CD4-positive, alpha-beta T cell treated with Interleukin-15 for 1 hour (primary cell): Measurements from ENCODE around the gene POU6F2.
"Not testable (repeated sequence)": the region's sequence is repeated elsewhere in the genome, so short reads cannot be mapped to it uniquely, and the experiment has no call there.

Experiments
- DNase-seq: peaks from one replicate; pipeline ENCODE4 v3.0.0-alpha.2; 2020

Gene POU6F2

DNA sequence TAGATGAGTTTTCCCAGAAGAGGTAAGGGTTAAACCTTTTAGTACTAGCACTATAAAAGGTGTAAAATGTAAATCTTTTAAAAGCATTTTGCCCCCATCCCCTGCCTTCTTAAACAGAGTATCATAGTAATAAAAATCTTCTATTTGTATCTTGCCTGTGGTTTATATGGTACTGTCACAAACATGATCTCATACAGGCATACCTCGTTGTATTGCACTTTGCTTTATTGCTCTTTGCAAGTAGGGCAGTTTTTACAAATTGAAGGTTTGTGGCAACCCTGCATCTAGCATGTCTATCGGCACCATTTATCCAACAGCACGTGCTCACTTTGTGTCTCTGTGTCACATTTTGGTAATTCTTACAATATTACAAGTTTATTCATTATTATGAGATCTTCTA lies 389.7 kb downstream of the POU6F2 start:
- no peak for DNase-seq

DNA sequence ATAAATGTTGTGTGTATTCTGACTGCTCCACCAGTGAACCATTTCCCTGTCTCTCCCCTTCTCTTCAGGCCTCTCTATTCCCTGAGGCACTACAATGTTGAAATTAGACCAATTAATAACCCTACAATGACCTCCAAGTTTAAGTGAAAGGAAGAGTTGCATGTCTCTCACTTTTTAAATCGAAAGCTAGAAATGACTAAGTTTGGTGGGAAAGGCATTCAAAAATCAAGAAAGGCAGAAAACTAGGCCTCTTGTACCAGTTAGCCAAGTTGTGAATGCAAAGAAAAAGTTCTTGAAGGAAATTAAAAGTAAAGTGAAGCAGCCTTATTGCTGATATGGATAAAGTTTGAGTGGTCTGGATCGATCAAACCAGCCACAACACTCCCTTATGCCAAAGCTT lies 390.2 kb downstream of the POU6F2 start:
- DNase-seq, result no peak

DNA sequence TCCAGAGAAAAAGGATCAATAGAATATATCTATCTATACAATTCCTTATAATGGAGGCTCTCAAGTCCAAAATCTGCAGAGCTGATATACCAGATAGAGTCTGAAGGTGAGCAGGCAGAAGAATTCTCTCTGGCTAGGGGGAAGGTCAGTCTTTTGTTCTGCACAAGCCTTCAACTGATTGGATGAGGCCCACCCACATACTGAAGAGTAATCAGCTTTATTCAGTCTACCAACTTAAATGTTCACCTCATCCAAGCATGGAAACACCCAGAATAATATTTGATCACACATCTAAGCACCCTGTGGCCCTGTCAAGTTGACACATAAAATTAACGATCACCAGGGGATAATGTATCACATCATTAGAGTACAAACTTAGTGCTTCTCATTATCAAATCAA lies 394.7 kb downstream of the POU6F2 start:
- DNase-seq, result no peak

DNA sequence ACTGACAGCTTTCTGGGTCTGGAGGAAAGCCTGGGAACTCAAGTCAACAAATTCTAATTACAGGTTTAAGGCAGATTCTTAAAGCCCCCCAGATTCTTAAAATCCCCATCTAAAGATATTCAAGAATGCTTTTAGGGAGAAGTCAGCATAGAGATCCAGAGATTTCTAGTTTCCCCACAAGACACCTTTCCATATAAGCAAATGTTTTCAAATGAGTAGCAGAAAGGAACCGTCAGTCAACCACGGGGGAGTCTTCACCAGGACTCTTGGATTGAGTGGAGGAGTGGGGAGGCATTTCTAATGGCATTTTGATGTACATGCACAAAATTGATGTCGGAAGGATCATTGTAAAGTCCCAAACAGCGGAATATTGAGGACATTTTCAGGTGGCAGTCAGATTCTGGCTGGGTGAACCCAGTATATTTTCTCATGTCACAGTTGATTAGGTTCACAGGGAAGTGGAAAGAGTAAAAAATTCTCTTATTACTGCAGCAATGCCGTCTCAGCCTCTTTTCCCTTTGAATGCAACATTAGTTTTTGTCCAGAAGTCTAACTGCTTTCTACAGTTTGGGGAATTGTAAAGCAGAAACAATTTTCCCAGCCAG lies 396.8 kb downstream of the POU6F2 start:
- DNase-seq, result no peak

DNA sequence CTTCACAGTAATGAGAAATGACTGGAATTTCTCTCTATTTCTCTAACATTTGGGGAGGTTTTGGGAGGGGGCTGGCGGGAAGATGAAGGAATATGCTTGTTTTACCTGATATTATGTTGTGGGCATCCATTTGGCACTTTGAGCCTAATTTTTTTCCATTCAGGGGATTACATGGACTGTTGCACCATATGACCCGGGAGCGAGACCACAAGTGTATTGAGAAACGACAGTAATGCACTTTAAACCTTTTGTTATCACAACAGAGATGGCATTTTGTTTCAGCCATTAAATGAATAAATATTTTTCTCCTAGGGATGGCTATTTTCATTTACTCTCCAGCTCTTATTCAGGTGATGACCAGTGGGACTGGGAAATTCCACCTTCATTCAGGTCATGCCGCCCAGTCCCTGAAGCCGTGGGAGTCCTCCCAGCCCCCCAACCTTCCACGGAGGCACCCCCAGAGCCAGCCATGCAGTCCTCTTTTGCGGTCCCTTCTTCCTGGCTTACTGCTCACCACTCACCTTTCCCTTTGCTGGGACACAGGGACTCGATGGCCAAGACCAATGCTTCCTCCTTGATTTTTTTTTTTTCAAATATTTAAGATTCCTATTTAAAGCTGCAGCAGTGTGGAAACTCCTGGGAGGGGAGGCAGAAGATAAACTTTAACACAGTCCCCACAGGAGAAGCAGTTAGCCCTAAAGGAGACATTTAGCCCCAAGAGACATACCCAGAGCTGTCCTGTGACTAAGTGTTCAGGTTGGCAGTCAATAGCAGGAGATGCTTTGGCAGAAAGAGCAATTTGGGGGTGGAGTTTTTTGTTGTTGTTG lies 397.6 kb downstream of the POU6F2 start:
- DNase-seq, result no peak

DNA sequence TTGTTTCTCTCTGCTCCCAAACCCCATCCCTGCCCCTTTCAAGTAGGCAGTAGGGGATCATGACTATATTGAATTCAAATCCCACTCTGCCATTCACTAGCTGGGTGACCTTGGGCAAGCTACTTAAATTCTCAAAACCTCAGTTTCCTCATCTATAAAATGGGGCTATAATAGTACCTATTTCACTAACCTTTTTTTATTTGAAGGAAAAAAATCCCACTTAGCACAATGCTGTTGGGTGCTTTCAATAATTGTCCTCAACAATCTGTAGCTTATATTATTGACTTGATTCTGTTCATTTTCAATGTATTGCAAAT lies 398.1 kb downstream of the POU6F2 start:
- DNase-seq, result no peak

DNA sequence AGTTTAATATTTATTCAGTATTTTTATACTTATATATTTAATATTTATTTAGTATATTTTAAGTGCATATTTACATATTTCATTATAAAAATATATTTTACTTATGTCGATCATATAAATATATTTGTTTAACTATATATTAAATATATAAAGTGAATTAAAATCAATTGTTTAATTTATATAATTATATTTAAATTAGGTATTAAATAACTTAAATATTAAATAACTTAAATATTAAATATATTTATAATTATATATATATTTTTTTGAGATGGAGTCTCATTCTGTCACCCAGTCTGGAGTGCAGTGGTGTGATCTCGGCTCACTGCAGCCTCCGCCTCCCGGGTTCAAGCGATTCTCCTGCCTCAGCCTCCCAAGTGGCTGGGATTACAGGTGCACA lies 399.2 kb downstream of the POU6F2 start:
- DNase-seq, result not testable (repeated sequence)

DNA sequence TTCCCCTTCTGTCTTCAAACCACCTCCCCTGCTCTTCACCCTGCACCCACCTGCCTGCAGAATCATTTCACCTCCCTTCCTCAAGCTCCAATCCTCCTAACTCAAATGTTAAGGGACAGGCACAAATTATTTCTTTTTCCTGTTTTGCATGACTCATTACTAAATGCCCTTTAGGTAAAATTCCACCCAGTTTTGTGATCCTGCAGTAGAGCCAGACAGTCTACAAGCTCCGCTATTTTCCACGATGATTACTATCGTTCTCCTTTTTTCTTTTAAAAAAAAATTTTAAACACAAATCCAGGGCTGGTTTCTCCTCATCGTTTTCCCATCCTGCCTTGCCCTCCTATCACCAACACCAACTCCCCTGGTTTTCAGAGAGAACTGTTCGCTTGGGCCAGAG lies 401.7 kb downstream of the POU6F2 start:
- no peak for DNase-seq

DNA sequence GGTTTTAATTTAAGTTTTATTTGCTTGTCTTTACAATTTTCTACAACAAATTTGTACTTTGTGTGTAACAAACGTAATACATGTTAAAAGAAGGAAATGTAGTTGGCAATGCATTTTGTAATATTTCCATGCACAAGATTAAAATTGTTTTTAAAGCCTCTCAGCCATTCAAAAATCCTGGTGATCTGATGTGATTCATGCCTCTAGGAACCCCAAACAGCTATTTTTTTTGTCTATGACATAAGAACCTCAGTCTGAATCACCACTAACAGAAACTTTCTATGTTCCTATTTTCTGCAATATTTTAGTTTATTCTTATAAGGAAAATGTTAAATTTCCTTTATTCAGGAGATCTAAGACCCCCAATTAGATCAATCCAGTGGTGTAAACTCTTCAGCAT lies 405.4 kb downstream of the POU6F2 start:
- DNase-seq, result no peak

DNA sequence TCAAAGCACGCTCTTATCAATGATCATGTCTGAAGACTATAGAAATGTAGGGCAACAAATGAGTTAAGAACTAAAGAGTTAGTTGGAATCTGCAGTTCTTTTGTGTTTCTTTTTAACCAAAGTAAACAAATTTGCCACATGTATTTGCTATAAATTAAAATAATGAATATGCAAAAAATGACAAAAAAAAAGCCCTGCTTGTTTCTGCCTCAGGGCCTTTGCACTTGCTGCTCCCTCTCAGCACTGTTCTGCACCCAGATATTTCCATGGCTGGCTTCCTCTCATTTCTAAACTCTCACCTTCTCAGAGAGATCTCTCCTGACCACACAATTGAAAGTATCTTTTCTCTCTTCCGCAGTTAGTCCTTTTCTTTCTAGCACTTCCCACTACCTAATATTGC lies 406.7 kb downstream of the POU6F2 start:
- no peak for DNase-seq

DNA sequence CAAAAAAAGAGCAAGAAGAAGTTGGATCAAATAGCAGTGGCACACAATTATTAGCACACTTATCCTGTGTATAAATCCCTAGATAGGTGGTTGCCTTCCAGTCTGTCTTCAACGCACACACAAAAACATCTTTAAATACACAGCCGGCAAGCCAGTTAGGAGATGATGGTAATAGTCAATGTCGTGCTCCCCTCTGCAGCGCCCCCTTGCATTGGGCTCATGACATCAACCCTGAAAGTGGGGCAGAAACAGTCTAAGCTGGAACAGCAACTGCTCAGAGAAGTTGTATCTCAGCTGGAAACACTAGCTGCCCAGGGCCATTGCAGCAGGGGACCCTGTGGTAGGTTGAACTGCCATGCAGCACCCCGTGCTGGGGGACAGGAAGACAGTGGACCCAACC lies 409.0 kb downstream of the POU6F2 start:
- no peak for DNase-seq

DNA sequence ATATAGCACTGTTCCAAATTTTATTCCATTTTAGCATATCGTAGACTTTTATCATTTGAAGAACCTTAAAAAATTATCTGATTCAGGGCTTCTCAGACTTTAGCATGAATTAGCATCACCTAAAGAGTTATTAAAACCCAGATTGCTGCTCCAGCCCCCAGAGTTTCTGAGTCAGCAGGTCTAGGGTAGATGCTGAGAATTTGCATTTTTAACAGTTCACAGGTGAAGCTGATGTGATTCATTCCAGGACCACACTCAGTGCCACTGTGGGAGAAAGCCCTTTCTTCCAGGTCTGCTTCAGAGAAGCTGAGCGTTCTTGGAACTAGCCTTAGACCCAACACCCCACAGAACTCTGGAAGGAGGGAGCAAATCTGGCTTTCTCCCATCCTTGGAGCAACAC lies 414.4 kb downstream of the POU6F2 start:
- DNase-seq, result no peak

DNA sequence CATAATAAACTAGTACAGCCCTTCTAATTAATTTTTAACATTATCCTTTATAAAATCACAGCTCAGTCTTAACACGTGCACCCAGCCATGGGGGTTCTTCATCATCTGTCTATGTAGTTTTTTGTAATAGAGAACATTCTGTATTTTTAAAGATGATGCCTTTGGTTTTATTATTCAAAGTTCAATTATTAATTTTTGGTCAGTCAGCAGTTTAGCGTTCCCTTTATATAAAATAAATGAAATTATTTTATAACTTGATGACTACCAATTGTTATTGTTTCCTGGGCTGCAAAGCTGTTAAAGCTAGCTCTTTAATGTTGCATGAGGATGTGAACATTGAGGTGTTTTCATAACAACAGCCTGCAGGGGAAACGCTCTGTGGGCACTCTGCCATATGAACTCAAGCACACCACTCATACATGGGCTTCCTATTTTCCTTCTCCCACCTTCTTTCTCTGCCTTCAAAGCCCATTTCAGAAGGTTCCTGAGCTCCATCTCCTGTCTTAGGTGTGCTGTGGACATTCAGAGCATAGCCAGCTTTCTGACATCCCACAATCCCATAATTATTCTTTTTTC lies 416.5 kb downstream of the POU6F2 start:
- DNase-seq, result no peak

DNA sequence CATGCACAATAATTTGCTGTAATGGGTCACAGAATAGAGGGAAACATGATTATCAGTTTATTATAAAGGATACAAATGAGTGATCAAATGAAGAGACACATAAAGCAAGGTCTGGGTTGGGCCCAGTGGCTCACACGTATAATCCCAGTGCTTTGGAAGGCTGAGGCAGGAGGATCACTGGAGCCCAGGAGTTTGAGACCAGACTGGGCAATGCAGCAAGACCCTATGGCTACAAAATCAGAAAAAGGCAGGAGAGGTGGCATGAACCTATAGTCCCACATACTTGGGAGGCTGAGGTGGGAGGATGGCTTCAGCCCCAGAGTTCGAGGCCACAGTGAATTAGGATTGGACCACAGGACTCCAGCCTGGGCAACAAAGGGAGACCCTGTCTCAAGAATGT lies 421.7 kb downstream of the POU6F2 start:
- DNase-seq, result no peak

DNA sequence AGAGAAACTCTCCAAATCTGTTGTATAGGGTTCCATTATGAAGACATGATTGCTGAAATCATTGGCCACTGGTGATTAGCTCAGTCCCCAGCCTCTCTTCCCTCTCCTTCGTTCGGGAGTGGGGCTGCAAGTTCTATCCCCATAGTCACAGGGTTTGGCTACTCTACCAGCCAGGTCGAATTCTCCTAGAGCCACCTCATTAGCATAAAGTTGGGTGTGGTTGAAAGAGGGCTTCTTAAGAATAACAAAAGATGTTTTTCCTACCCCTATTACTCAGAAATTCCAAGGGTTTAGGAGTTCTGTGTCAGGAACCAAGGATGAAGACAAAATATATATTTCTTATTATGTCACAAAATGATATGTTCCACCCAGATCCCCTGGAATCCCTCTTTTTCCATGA lies 422.3 kb downstream of the POU6F2 start:
- DNase-seq, result no peak

DNA sequence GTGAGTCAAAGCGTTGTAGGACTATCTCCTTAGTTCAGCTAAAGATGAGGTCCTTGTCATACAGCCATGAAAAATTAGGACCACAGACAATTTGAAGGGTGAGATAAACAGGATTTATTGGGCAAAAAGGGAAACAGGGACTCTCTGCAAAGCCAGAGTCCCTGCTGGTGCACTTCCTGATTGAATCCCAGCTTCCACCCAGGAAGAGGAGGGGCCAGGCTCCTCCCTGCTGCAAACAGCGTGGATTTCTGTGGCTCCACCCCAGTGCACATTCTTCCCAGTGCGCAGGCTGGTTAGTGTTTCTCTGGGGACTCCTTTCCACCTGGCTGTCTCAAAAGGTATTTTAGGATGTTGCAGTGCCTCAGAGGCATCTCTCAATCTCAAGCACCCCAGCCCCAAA lies 423.1 kb downstream of the POU6F2 start:
- DNase-seq, result no peak

DNA sequence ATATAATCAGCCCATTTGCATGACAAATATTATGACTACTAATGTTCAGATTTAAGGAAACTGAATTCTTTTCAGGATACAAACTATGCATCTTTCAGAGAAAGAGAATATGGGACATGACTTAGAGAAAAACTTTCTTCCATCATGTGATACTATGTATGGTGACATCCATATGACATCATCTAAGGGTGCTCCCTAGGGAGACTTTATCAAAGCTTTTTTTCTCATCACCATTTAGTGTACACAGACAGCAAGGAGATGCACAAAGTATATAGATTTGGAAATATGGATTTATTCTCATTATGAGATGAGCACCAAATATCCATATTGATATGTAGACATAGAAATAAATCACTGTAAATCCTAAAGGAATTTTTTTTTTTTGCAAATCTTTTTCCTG lies 424.3 kb downstream of the POU6F2 start:
- DNase-seq, result no peak

DNA sequence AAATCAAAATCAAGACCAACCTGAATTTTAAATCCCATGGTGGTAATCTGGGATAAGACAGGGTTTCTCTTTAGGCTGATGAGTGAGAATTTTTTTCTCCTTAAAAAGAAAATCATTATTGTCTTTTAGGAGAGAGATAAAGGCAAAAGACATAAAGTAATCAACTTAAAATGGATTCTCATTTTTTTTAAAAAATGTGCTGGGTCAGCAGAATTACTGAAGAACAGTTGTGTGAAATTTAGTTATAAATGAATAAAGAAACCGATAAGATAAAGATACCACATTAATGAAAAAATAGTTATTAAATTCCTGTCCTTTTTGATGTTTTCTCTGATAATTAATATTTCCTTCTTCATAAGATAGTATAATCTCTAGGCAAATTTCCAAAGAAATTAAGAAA lies 427.2 kb downstream of the POU6F2 start:
- DNase-seq, result no peak

DNA sequence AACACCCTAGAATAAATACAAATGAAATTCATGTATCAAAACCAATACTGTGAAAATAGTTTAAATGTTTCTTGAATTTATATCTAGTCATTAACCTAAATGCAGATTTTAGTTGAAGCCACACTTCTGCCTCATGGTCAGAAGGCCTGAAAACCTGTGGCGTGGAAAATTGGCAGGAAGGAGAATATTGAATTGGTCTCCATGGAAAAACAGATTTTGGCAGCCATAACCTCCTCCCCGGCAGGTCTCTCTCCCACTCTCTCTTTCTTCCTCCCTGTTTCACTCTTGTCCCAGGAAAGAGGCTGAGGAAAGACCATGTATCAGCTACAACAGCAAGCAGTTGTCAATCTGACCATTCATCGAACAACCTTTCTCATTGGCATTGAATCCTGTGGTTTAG lies 427.9 kb downstream of the POU6F2 start:
- DNase-seq, result no peak

DNA sequence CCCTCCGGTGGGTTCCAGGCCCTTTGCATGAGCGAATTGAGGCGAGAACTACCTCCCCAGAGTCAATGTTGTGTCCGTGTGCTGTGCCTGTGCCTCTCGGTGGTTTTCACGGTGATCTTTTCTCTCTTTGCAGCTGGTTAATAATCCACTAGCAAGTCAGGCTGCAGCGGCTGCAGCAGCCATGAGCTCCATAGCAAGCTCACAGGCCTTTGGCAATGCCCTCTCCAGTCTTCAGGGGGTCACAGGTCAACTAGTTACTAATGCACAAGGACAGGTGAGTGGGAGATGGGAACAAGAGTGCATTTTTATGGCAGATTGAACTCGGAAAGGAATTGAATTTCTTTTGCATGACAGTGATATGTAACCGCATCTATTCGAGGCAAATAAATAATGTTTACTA lies 428.8 kb downstream of the POU6F2 start:
- DNase-seq, result no peak

DNA sequence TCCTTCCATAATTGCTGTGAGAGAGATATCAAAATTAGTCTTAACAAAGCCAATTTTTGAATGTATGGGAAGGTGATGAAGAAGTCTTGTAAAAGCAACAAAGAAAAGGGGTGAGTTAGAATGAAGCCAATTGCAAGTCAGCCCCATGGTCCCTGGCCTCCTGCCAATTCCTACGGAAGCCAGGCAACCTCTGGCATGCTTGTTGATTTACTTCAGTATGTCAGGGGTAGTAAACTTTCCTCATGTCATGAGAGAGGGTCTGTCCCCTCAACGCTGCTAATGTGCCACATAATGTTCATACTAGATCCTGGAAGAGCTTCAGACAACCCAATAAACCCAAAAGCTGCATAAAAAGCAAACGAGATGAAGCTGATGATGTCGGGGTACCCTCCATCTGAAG lies 429.4 kb downstream of the POU6F2 start:
- no peak for DNase-seq

DNA sequence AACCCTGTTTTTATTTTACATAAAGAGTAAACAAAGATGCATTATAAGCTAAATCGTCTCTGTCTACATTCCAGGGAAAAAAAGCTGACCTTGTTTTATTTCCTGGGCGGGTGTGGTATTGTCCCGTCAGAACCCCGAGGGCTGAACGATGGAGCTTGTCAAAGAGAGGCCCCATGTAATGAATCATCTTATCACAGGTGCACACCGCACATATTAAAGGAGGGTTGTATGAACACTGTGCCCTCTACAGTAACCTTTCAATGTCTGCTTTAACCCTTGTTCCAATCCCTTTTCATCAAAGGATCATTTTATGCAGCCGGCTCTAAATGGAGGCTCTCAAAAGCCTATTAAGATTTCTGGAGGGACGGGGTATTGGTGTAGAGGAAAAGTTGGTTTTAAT lies 430.0 kb downstream of the POU6F2 start:
- DNase-seq, result no peak

DNA sequence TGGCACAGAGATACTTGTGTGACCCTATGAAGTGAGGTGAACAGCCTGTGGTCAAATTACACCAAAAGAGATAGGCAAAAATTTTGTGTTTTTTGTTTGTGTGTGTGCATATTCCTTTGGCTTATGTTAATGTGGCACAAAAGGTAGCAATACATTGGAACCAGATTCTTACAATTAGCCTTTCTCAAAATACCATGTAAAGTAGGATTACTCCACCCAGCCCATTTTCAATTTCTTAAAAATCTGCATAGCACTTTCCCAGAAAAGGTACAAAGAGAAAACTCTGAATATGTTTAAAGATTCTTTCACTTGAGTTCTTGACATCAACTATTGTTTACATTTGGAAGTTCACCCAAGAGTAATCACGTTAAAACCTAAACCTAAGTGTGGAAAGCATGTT lies 431.2 kb downstream of the POU6F2 start:
- no peak for DNase-seq

DNA sequence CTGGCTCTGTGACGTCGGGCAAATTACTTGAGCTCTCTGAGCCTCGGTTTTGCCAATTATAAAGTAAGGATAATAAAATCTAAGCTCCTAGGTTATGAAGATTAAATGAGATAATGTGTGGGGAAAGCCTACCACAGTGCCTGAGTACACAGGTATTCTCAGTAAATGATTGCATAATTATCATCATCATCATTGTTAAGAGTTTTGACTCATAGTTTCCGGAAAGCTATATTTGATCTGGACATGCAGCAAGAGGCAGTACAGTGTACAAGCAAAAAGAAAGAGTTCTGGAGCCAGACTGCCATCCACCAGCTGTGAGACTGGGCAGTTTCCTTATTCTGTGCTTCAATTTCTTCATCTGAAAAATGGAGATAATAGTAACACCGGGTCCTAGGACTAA lies 432.9 kb downstream of the POU6F2 start:
- no peak for DNase-seq
